MCF 10A (cell line): ENCODE data around the gene B4GALT3. TPM values are rescaled to one million over a fixed set of nuclear protein-coding genes. Genes with fewer than 3 reads are reported as not detected.
A peak's percentile ranks its signal among the peaks of the same experiment; 100 is the strongest.

Experiments
- BruUV-seq: library from RNA; stranded (reverse); fragments of 400-500 nt; replicated peaks from 2 replicates; lab custom pipeline; 2021; lab: Mats Ljungman, UMichigan
- CTCF ChIA-PET: fragments of 300-600 bp; sonication (Branson Sonifier 250); formaldehyde crosslinking; extraction: SDS; loops from one replicate; lab custom pipeline; 2021; ENCODE audit warnings: antibody characterized with exemption, inconsistent platforms; lab: Yijun Ruan, JAX
- POLR2A ChIA-PET: fragments of 300-600, 350-650 bp; sonication (Branson Sonifier 250); formaldehyde crosslinking; extraction: SDS; loops from one replicate; lab custom pipeline; 2020; ENCODE audit warnings: antibody characterized with exemption, inconsistent platforms; lab: Yijun Ruan, JAX
- DNase-seq: peaks from one replicate; pipeline ENCODE4 v3.0.0-alpha.2; 2018; ENCODE audit not compliant: unreplicated experiment
- H3K27ac Mint-ChIP-seq: one replicate; pipeline ENCODE4 v1.8.0; 2022; ENCODE audit warnings: mild to moderate bottlenecking, low read depth, mixed read lengths; ENCODE audit not compliant: unreplicated experiment
- H3K27me3 Mint-ChIP-seq: one replicate; pipeline ENCODE4 v1.8.0; 2022; ENCODE audit warnings: mixed read lengths; ENCODE audit not compliant: insufficient read depth, unreplicated experiment
- H3K36me3 Mint-ChIP-seq: one replicate; pipeline ENCODE4 v1.8.0; 2022; ENCODE audit warnings: mild to moderate bottlenecking, moderate library complexity, mixed read lengths; ENCODE audit not compliant: insufficient read depth, unreplicated experiment
- H3K4me1 Mint-ChIP-seq: one replicate; pipeline ENCODE4 v1.8.0; 2022; ENCODE audit warnings: mixed read lengths; ENCODE audit not compliant: insufficient read depth, unreplicated experiment
- H3K4me3 Mint-ChIP-seq: one replicate; pipeline ENCODE4 v1.8.0; 2022; ENCODE audit warnings: mild to moderate bottlenecking, moderate library complexity, mixed read lengths; ENCODE audit not compliant: unreplicated experiment
- H3K9me3 Mint-ChIP-seq: one replicate; pipeline ENCODE4 v1.8.0; 2022; ENCODE audit warnings: mixed read lengths; ENCODE audit not compliant: unreplicated experiment
- intact Hi-C: fragments of 100-400 bp; cut with micrococcal nuclease; formaldehyde crosslinking; loops from 2 replicates; pipeline ENCODE4 v1.14.1; 2022
- microRNA-seq: library from miRNA; unstranded; fragments of <30 nt; microRNA quantifications from one replicate; pipeline ENCODE4 v1.2.0, GENCODE V29; 2022
- total RNA-seq: library from RNA; stranded (reverse); gene quantifications from 2 replicates; pipeline ENCODE4 v1.2.3, GENCODE V29; 2022
- TF ChIP-seq, protein P1 (sequence below): fragments of 200-600 bp; IDR thresholded peaks from one replicate; pipeline ENCODE4 v1.8.0; 2022; ENCODE audit warnings: antibody characterized with exemption, mild to moderate bottlenecking; ENCODE audit not compliant: unreplicated experiment

B4GALT3 gene
- total RNA-seq, 1 experiment from 2014 or later = 51.7 TPM

GRCh38 chr1:161127649-161128048 is 49.7 kb downstream of the B4GALT3 start:
- TF ChIP-seq, protein P1, sequence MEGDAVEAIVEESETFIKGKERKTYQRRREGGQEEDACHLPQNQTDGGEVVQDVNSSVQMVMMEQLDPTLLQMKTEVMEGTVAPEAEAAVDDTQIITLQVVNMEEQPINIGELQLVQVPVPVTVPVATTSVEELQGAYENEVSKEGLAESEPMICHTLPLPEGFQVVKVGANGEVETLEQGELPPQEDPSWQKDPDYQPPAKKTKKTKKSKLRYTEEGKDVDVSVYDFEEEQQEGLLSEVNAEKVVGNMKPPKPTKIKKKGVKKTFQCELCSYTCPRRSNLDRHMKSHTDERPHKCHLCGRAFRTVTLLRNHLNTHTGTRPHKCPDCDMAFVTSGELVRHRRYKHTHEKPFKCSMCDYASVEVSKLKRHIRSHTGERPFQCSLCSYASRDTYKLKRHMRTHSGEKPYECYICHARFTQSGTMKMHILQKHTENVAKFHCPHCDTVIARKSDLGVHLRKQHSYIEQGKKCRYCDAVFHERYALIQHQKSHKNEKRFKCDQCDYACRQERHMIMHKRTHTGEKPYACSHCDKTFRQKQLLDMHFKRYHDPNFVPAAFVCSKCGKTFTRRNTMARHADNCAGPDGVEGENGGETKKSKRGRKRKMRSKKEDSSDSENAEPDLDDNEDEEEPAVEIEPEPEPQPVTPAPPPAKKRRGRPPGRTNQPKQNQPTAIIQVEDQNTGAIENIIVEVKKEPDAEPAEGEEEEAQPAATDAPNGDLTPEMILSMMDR = no peak
- Mint-ChIP-seq H3K36me3 (peaks cover 77% of the 10 kb centered on the region), H3K4me3 (no peak overlapping the region), H3K27ac (no peak overlapping the region), H3K9me3 (no peaks in the 10 kb centered on the region), H3K27me3 (no peaks in the 10 kb centered on the region), H3K4me1 (peaks cover 29% of the 10 kb centered on the region)
- ChIA-PET POLR2A (interaction anchor here (0.6 to 2.1 kb wide), 4 partner anchors 82 to 389 kb away, joined by 3 to 8 read pairs (median 4); partner anchors contain the start of genes F11R and USF1), CTCF (interaction anchor here (0.6 to 1.5 kb wide), 6 partner anchors 11 to 176 kb away, joined by 3 to 7 read pairs (median 4); no protein-coding TSS in a partner anchor)
- intact Hi-C loops = no loop called here
- no peak for DNase-seq
- no TSS peak for BruUV-seq

- Mint-ChIP-seq H3K27me3 (no peaks in the 10 kb centered on the region), H3K36me3 (peaks cover 90% of the 10 kb centered on the region), H3K27ac (peak overlapping the region; percentile 36), H3K4me3 (no peak overlapping the region), H3K4me1 (peaks cover 35% of the 10 kb centered on the region), H3K9me3 (no peaks in the 10 kb centered on the region)
- intact Hi-C loops = no loop called here
- POLR2A ChIA-PET = interaction anchor here (0.9 to 1.8 kb wide), 3 partner anchors 9 to 171 kb away, joined by 3 to 5 read pairs (median 4); partner anchors contain the start of gene USF1
- no TSS peak for BruUV-seq
- CTCF ChIA-PET = interaction anchor here (1.3 kb wide), 1 partner anchor 9 kb away, joined by 4 read pairs; the partner anchor contains the start of gene DEDD
- TF ChIP-seq, protein P1 = no peak
- no peak for DNase-seq
These were observed 54.3 kb downstream of the B4GALT3 start for GRCh38 chr1:161122967-161123366.

DNA sequence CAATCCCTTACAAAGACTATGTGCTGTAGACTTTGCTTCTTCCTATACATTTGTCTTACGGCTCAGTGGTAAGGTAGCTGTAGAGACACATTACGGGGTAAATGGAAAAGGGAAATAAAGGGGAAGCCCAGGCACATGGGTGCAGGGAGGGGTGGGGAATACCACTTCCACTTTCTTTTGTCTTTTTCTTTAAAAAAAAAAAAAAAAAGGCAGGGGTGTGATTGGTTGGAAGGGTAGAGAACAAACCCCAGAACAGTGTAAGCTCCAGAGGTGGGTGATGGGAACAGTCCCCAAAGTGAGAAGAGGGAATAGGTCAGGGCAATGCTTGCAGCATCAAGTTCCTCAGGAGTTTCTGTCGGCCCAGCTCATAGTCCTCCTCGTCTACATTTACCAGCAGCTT is 55.5 kb downstream of the B4GALT3 start:
- ChIA-PET CTCF (interaction anchor here (0.6 to 1.5 kb wide), 16 partner anchors 11 to 287 kb away, joined by 3 to 5 read pairs (median 3); partner anchors contain the start of genes DEDD and USF1), POLR2A (interaction anchor here (0.6 to 2.2 kb wide), 11 partner anchors 8 to 170 kb away, joined by 3 to 17 read pairs (median 4); partner anchors contain the start of genes F11R and USF1)
- no peak overlapping the region for H3K4me3 Mint-ChIP-seq
- peaks cover 29% of the 10 kb centered on the region for H3K4me1 Mint-ChIP-seq
- H3K36me3 Mint-ChIP-seq = peaks cover 85% of the 10 kb centered on the region
- H3K27ac Mint-ChIP-seq = no peak overlapping the region
- no peaks in the 10 kb centered on the region for H3K27me3 Mint-ChIP-seq
- BruUV-seq = no TSS peak
- DNase-seq = no peak
- no peaks in the 10 kb centered on the region for H3K9me3 Mint-ChIP-seq
- TF ChIP-seq, protein P1 = no peak
- intact Hi-C loops = no loop called here

Small RNAs within 50 kb of the gene (microRNA-seq; reads per million reads assigned to microRNA genes)
- not detected for gene MIR5187

Other genes starting within 250 kb of the B4GALT3 start
- gene ITLN2, start 222.7 kb downstream of the B4GALT3 start, total RNA-seq = 0.27 TPM in 1 of 2 replicates, not detected in the other
- gene F11R, start 156.4 kb downstream of the B4GALT3 start, total RNA-seq = 73.6 and 76.8 TPM in 2 replicates
- gene TSTD1, start 138.5 kb downstream of the B4GALT3 start, total RNA-seq = 35.2 and 48.0 TPM in 2 replicates
- 48.8 and 52.8 TPM in 2 replicates for gene USF1, start 131.5 kb downstream of the B4GALT3 start, total RNA-seq
- gene ARHGAP30, start 107.6 kb downstream of the B4GALT3 start, total RNA-seq = 0.34 and 0.58 TPM in 2 replicates
- gene NECTIN4, start 87.9 kb downstream of the B4GALT3 start, total RNA-seq = 7.0 and 11.2 TPM in 2 replicates
- not detected in 2 replicates for gene KLHDC9, start 79.1 kb downstream of the B4GALT3 start, total RNA-seq
- gene PFDN2, start 59.5 kb downstream of the B4GALT3 start, total RNA-seq = 514 and 683 TPM in 2 replicates
- 73.4 and 75.4 TPM in 2 replicates for gene NIT1, start 59.4 kb downstream of the B4GALT3 start, total RNA-seq
- gene DEDD, start 44.8 kb downstream of the B4GALT3 start, total RNA-seq = 63.1 and 73.6 TPM in 2 replicates
- gene UFC1, start 23.5 kb downstream of the B4GALT3 start, total RNA-seq = 123 and 125 TPM in 2 replicates
- gene USP21, start 18.0 kb downstream of the B4GALT3 start, total RNA-seq = 33.8 and 36.6 TPM in 2 replicates
- 30.3 and 32.4 TPM in 2 replicates for gene PPOX, start 11.1 kb downstream of the B4GALT3 start, total RNA-seq
- not detected in 2 replicates for gene ADAMTS4, start 21.5 kb upstream of the B4GALT3 start, total RNA-seq
- gene NDUFS2, start 24.9 kb upstream of the B4GALT3 start, total RNA-seq = 139 and 149 TPM in 2 replicates
- 1.0 and 2.1 TPM in 2 replicates for gene FCER1G, start 37.8 kb upstream of the B4GALT3 start, total RNA-seq
- not detected in 2 replicates for gene APOA2, start 46.1 kb upstream of the B4GALT3 start, total RNA-seq
- 10.0 and 12.3 TPM in 2 replicates for gene TOMM40L, start 48.6 kb upstream of the B4GALT3 start, total RNA-seq
- gene NR1I3, start 60.7 kb upstream of the B4GALT3 start, total RNA-seq = not detected in 2 replicates
- gene PCP4L1, start 81.2 kb upstream of the B4GALT3 start, total RNA-seq = not detected in 2 replicates
- 0.29 and 0.37 TPM in 2 replicates for gene MPZ, start 132.5 kb upstream of the B4GALT3 start, total RNA-seq
- 204 and 224 TPM in 2 replicates for gene SDHC, start 136.9 kb upstream of the B4GALT3 start, total RNA-seq
- gene CFAP126, start 190.4 kb upstream of the B4GALT3 start, total RNA-seq = not detected in 2 replicates